HFF-Myc (cell line): Measurements from ENCODE around the gene KPNB1.
A peak's percentile ranks its signal among the peaks of the same experiment; 100 is the strongest.

Experiments used
- DNase-seq: peaks from one replicate; pipeline ENCODE4 v3.0.0-alpha.2; 2011; ENCODE audit warnings: low read depth; ENCODE audit errors: extremely low read depth
- H3K4me3 ChIP-seq: replicated peaks from 2 replicates; pipeline ENCODE4 v1.5.1; 2011; ENCODE audit warnings: low read depth, mild to moderate bottlenecking, control low read depth, low read length
- TF ChIP-seq, protein P1 (sequence below): IDR thresholded peaks from 2 replicates; pipeline ENCODE4 v1.5.1; 2012; ENCODE audit warnings: mild to moderate bottlenecking, low read depth, low read length, control low read depth; ENCODE audit errors: missing control alignments

Gene KPNB1

GRCh38 chr17:47649153-47649971, at the start of gene KPNB1:
Gene KPNB1, plus strand, starts transcription at chr17:47649919. Its CDS starts 326 bp downstream, at chr17:47650245.
- DNase-seq: peak; percentile 98

GRCh38 chr17:47603830-47604597, 45.7 kb upstream of the KPNB1 start:
- DNase-seq: no peak
- no peak overlapping the region for H3K4me3 ChIP-seq
- TF ChIP-seq, protein P1, sequence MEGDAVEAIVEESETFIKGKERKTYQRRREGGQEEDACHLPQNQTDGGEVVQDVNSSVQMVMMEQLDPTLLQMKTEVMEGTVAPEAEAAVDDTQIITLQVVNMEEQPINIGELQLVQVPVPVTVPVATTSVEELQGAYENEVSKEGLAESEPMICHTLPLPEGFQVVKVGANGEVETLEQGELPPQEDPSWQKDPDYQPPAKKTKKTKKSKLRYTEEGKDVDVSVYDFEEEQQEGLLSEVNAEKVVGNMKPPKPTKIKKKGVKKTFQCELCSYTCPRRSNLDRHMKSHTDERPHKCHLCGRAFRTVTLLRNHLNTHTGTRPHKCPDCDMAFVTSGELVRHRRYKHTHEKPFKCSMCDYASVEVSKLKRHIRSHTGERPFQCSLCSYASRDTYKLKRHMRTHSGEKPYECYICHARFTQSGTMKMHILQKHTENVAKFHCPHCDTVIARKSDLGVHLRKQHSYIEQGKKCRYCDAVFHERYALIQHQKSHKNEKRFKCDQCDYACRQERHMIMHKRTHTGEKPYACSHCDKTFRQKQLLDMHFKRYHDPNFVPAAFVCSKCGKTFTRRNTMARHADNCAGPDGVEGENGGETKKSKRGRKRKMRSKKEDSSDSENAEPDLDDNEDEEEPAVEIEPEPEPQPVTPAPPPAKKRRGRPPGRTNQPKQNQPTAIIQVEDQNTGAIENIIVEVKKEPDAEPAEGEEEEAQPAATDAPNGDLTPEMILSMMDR: no peak

More at GRCh38 chr17:47649153-47649971, at the start of gene KPNB1:
- H3K4me3 ChIP-seq: peak within 1 kb of the TSS; percentile 81
- TF ChIP-seq, protein P1: no peak

DNA sequence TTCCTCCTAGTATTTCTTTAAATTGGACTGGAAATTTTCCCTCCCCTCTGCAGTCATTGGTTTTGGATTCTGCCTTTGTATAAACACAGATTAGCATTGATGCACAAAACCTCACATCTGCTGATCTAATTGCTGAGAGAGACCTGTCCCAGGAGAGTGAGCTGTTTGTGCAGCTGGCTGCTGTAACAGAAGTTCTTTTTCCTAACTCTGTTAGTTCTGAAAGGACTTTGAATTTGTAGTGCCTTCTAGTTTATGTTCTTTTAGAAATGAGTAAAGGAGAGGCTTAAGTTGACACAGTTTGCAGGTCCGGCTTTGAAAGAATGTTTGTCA, 45.2 kb upstream of the KPNB1 start:
- no peak for DNase-seq
- TF ChIP-seq, protein P1: no peak
- H3K4me3 ChIP-seq: no peak overlapping the region

DNA sequence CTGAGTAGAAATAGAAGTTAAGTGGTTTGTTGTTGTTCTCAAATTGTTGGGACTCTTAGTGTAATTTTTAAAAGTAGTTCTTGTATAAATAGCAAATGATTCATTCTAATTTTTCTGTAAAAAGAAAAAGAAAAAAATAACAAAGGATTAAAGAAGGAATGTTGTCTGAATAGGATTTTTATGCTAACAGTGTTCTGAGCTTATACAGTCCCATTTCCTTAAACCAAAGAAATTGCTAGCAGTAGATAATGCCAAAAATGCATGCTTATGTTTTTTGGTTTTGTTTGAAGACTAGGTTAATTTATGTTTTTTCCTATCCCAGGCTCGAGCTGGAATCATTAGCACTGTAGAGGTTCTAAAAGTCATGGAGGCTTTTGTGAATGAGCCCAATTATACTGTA, 44.7 kb upstream of the KPNB1 start:
- no peak overlapping the region for H3K4me3 ChIP-seq
- no peak for DNase-seq
- TF ChIP-seq, protein P1: no peak

DNA sequence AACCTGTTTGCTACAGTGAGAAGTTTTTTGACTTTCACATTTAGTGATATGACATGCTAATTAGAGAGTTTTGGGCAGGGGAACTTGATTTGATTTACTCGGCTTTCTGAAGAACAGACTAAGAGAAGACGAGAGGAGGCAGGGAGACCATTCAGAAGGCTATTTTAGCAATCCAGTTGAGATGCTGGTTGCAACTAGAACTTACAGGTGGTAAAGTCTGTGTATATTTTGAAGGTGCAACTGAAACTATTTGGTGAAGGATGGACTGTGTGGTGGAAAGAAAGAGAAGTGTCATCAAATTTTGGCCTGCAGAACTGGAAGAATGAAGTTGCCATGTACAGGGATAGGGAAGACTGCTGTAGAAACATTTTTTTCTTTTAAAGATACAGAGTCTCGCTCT, 42.2 kb upstream of the KPNB1 start:
- TF ChIP-seq, protein P1: no peak
- H3K4me3 ChIP-seq: no peak overlapping the region
- DNase-seq: no peak

DNA sequence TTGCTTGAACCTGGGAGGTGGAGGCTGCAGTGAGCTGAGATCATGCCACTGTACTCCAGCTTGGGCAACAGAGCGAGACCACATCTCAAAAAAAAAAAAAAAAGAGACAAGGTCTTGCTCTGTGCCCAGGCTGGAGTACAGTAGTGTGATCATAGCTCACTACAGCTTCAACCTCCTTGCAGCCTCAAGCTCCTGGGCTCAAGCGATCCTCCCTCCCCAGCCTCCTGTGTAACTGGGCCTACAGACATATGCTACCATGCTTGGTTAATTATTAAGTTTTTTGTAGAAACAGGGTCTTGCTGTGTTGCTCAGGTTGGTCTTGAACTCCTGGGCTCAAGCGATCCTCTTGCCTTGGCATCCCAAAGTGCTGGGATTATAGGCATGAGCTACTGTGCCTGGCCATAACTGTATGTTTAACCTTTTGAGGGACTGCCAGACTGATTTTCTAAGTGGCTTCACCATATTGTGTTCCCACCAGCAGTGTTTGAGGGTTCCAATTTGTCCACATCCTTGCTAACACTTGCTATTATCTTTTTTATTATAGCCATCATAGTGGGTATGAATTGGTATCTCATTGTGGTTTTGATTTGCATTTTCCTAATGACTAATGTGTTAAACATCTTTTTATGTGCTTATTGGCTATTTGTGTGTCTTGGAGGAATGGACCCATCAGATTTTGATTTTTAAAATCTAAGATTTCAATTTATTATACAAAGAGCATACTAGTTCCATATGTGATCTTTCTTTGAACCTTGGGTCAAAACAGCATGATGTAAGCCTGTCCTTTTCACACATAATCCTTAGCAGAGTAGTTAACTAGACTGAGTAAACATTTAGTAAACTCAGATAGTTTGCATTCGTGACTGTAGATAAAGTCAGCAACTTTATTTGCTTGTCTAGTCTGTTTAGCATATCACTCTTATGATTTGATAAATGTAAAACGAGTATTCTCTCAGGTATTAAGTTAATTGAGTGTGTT, 38.1 kb upstream of the KPNB1 start:
- DNase-seq: no peak
- H3K4me3 ChIP-seq: no peak overlapping the region
- TF ChIP-seq, protein P1: no peak
